Stimulated activated CD4-positive, alpha-beta T cell treated with anti-CD3 and anti-CD28 coated beads, Interleukin-12 subunit alpha, Interleukin-12 subunit beta, amount 100 ng/mL, for 48 hours (primary cell): Measurements from ENCODE around the gene FTSJ1.
A peak's percentile ranks its signal among the peaks of the same experiment; 100 is the strongest.
"Not testable (repeated sequence)": the region's sequence is repeated elsewhere in the genome, so short reads cannot be mapped to it uniquely, and the experiment has no call there.

ENCODE experiments used
- DNase-seq, 3 donors: peaks; one replicate each; pipeline ENCODE4 v3.0.0-alpha.2; 2020; ENCODE audit warnings: low read depth in 2 of 3, low spot score in 1 of 3

The FTSJ1 gene, protein sequence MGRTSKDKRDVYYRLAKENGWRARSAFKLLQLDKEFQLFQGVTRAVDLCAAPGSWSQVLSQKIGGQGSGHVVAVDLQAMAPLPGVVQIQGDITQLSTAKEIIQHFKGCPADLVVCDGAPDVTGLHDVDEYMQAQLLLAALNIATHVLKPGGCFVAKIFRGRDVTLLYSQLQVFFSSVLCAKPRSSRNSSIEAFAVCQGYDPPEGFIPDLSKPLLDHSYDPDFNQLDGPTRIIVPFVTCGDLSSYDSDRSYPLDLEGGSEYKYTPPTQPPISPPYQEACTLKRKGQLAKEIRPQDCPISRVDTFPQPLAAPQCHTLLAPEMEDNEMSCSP

DNA sequence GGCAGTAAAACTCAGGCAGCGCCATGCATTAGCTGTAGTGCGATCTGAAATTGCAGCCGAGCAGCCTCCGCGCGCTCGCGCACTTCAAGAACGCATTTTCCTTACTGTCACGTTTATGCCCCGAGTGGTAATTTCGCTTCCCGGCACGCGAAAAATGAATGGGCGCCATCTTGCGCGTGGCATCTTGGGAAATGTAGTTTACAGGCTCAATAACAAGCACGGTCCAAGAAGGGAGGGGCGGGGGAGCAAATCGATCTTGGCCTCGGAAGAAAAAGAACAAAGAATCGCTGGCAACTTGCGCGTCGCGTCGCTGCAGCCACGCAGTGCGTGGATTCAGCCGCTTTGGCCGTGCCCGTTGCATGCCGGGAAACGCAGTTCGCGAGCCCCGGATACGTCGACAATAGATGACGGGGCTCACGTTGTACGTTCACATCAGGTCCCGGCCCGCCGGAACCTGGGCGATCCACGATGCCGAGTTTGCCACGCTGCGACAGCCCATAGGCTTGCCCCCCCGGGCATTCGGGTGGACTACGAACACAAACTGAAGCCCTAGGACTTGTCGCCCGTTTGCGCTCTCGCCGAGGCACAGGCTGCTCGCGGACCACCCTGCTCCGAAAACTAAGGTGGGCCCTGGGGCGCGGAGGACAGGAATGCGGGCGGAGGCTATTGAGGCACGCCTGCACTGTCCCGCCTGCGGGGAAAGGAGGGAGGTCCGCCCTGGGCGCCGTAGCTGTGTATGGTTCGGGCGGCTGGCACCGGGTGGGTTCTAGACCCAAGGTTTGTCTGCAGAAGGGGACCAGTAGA, at the start of gene FTSJ1:
TSS of gene FTSJ1 (plus strand) at position 426 of the 804 bp plus-strand sequence. CDS start 1,849 bp downstream, outside the sequence.
- DNase-seq: peak; percentile 71 to 79 (median 75)

DNA sequence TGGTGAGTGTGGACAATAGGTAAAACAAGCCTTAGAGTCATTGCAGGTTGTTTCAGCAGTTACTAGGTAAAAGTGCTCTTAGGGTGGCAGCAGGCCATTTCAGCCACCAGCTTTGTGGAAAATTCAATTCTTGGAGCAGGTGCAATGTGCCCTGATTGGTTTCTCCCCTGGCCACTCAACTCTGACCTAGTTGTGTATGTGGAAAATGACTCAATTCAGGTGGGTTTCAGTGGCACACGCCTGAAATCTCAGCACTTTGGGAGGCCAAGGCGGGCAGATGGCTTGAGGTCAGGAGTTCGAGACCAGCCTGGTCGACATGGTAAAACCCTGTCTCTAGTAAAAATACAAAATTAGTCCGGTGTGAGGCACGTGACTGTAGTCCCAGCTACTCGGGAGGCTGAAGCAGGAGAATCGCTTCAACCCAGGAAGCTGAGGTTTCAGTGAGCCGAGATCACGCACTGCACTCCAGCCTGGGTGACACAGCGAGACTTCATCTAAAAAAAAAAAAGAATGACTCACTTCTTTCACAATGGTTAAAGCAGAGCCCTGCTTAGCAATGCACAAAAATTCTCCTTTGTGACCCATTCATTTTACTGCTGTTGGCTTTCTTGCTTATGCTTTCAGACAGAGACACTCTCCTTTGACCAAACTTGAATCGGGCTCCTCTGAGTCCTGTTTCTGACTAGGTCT, 48.8 kb upstream of the FTSJ1 start:
- not testable (repeated sequence) for DNase-seq

DNA sequence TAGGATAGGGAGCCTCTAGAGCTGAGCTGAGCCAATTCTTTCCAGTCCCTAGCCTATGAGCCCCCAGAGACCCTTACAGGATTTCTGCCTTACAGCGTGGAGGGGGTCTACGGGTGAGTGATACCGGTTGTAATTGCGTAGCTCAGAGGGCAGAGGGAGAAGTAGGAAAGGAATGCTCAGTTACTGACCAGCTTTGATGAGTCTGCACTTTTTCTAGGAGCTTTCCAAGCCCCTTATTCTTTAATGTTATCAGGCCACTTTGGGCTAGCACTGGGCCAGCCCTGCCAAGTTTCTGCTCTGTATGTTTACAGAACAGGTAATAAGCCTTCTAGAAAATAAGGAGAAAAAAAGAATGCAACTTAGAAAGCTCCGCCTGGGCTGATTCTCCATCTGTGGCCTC, 46.4 kb upstream of the FTSJ1 start:
- not testable (repeated sequence) for DNase-seq

DNA sequence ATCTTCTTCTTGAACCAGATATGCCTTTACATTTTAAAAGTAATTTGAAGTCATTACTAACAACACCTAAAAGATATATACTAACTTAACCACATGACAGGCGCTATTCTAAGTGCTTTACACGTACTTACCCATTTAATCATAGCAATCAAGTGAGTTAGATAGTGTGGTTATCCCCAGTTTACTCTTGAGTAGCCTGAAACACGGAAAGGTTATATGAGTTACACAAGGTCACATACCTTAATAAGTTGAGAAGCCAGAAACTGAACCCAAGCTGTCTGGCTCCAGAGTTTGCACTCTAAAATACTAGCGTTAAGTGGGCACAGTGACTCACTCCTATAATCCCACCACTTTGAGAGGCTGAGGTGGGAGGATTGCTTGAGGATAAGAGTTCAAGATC, 45.8 kb upstream of the FTSJ1 start:
- not testable (repeated sequence) for DNase-seq

DNA sequence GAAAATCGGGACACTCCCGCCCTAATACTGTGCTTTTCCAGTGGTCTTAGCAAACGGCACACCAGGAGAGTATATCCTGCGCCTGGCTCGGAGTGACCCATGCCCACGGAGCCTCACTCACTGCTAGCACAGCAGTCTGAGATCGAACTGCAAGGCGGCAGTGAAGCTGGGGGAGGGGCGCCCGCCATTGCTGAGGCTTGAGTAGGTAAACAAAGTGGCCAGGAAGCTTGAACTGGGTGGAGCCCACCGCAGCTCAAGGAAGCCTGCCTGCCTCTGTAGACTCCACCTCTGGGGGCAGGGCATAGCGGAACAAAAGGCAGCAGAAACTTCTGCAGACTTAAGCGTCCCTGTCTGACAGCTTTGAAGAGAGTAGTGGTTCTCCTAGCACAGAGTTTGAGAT, 42.3 kb upstream of the FTSJ1 start:
- DNase-seq: not testable (repeated sequence)

DNA sequence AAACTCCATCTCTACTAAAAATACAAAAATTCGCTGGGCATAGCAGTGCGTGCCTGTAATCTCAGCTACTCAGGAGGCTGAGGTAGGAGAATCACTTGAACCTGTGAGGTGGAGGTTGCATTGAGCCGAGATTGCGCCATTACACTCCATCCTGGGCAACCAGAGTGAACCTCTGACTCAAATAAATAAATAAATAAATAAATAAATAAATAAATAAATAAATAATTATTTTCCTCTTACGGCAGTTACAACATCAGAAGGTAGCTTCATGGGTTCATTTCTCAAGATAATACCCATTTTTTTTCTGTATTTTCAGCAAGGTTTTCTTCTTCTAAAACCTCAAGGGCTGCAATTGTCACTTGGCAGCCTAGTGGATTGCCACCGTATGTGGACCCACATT, 28.8 kb upstream of the FTSJ1 start:
- DNase-seq: not testable (repeated sequence)

DNA sequence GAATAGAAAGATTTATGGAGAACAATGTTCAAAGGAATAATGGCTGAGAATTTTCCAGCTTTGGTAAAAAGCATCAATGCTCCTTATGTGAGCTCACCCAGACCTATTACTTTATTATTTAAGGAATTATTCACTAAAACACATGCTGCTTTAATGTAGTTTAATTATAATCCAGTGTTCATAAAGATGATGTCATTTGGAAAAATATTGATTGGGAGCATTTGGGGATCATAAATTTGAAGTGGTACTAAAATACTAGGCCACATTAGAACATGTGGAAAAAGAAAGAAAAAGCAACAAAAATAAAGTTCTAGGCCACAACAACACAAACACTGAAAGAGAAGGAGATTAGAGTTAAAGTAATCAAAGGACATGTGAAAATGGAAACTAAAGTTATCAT, 25.9 kb upstream of the FTSJ1 start:
- DNase-seq: no peak

DNA sequence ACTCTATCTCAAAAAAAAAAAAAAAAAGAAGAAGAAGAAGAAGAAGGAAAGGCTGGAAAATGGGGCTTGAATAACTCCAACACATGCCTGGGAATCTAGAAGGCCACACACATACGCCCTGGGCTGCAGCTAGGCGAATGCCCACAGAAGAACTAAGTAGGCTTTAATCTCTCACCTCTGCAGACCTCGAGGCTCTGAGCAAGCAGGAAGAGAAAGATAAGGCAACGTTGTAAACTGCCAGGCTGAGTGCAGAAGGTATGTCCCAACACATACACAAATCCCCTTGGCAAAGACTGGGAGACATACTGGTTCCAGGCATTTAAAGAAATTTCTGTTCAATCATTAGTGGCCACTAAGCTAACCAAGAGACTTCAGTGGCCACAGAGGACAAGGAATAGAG, 24.3 kb upstream of the FTSJ1 start:
- DNase-seq: no peak

DNA sequence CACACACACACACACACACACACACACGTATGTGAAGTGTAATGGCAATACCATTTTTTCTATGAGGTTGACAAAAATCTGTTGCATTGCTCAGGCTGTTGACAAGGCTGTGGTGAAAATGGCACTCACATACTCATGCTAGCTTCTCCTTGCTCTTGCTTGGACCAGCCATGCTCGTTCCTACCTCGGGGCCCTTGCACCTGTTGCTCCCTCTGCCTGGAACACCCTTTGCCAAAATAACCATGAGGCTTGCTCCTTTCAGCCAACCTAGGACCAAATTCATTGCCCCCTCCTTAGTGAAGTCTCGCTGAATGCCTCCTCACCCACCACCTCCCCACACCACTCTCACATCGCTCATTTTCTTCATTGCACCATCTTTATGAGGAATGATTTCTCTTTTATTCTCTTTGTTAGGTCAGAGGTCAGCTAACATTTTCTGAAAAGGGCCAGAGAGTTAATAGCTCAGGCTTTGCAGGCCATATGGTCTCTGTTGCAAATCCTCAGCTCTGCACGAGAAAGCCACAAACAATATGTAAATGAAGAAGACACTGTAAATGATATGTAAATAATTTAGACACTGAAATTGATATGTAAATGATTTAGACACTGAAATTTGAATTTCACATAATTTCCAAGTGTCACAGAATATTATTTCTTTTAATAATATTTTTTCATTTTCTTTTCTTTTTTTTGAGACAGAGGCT, 19.2 kb upstream of the FTSJ1 start:
- no peak for DNase-seq

DNA sequence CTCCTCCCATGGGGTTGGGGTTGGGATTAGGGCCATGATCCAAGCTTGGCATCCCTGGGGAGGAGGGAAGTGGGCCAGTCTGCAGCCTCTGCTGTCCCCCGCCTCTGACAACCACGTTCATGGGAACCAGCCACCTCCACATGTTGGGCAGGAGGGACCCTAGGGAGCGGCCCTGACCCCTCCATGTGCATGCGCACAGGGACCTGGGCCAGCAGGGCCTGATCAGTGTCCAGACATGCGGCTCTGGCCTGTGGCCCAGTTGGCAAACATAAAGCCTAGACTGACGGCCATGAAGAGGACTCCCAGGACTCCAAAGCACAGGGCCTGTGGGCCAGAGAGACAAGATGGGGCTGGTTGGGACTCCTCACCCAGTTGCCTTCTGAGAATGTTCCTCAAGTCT, 17.3 kb upstream of the FTSJ1 start:
- DNase-seq: no peak

DNA sequence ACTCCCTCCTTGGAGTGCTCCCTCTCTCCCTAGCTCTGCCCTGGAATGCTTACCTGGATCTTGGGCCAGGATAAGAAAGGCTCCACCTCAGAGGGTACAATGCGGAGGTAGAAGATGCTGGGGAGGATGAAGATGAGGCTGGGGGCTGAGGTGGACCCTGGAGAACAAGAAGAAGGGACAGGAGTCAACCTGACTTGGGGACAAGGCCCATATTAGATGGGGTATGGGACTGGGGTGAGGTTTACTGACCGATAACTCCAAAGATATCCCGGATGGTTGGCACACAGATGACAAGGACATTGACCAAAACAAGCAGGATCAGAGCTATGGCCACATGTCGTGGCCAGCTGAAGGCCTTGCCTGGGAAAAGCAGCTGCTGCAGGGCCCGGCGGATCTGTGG, 16.5 kb upstream of the FTSJ1 start:
- no peak for DNase-seq

DNA sequence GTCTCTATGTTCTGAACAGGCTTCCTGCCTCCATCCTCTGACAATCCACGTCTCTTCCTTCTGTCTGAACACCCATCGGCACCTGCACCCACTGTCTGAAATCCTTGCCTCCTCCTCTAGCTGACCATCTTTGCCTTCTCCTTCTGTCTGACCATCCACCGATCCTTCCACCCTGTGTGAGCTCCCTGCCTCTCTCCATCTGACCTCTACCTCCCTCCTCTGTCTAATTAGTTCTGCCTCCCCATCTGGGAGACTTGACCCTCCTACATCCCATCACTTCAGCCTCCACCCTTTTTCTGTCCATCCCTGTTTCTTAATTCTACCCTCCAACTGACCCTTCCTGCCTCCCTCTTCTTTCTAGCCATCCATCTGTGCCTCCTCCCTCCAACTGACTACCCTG, 16.0 kb upstream of the FTSJ1 start:
- no peak for DNase-seq

DNA sequence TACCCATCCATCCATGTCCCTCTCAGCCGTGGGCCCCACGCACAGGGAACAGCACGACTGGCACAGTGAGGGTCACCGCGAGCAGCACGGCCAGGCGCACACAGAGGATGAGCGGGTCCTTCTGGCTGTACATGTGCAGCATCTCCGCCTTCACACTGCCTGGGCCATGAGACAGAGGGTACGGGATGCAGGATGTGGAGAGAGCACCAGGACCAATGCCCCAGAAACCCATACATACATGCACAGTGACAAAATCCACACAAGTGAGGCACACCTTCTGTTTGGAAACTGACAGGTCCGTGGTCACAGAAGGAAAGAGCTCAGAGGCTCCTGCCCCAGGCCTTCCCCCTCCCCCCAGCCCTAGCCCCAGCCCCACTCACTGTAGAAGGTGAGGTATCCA, 15.4 kb upstream of the FTSJ1 start:
- no peak for DNase-seq

DNA sequence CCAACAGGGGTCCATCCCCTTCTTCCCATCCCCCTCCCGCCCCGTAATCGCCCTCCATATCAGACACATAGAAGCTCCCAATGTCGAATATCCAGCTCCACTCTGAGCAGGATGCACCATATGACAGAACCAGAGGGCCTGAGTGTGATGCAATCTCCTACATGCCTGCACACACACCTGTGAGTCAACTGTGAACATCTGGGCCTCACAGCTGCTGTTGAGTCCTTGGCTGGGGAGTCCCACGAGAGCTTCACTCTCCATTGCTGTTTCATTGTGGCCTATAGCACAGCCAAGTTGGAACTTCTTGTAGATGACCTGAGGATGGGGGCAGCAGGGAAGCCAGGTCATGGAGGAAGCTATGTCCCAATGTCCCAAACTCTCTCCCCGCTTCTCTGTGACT, 14.2 kb upstream of the FTSJ1 start:
- no peak for DNase-seq

DNA sequence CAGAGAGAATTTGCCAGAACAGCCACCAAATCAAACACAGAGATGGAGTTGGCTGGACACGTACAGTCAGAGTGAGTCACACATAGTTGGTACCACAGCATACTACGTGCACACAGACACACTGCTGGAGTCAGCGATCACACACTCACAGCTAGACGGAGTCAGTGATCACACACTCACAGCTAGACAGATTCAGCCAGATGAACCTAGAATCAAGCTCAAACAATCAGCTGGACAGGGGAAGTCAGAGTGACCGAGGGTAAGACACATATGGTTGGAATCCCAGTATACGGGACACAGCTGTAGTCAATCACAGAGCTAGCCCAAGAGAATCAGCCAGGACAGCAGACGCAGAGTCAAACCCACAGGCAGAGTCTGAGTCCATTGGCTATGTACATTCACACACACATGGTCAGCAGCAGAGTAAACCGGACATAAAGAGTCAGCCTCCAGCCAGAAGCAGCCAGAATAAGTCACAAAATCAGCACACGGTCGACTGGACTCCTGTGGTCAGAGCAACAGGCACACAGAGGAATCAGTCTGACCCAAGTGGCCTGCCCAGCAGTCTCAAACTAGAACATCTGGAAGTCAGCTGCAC, 10.6 kb upstream of the FTSJ1 start:
- DNase-seq: no peak

DNA sequence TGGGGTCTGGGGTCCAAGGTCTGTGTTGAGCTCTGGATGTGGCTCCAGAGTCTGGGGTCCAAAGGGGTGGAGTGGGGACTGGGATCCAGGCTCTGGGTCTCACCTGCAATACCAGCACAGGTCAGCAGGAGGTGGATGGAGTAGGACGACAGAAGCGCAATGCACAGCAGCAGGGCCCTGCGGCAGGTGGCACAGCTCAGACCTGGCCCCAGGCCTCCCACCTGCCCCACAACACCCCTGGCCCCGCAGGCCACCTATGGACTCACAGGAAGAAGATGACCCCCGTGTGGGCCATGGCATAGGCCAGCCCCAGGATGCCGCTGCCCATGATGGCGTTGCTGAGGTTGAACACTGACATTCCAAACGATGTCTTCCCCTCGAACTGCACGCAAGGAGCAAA, 9.3 kb upstream of the FTSJ1 start:
- peak in 2 of 3 donors; percentile 27 to 45 for DNase-seq

DNA sequence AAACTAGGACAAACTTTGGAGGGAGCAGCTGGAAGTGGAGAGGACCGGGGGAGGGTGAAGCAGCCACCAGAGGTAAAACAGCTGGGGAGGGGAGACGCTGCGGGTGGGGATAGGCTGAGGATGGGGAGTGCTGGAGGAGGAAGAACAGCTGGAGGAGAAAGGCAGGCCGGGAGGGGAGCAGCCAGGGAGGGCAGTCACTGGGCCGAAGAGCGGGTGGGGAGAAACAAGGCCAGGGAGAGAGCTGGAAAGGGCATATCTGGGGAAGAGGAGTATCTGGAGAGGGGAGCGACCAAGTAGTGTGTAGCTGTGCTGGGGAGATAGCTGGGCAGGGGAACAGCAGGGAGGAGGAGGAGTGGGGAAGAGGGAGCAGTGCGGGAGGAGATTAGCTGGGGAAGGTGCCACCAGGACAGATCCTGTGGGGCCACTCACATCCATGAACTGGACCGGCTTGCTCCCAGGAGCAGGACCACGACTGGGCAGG, 8.7 kb upstream of the FTSJ1 start:
- DNase-seq: no peak

DNA sequence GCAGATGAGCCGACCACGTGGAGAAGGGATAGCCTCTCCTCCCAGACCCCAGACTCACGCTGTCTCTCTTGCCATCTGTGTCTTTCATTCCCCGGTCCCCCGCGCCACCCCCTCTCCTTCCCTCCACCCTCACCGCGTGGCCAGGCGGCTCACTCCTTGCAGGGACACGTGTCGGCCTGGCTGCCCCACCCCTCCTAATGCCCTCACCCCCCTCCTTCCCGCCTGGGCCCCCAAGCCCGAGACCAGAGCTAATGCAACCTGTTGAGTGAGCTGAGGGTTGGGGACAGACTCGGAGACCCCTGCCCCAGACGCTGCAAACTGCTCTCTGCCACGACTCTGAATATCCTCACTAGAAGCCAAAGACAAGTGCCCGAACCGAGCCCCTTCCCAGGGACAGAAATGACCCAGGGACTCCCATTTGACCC, 7.7 kb upstream of the FTSJ1 start:
- DNase-seq: peak in 1 of 3 donors; percentile 43

DNA sequence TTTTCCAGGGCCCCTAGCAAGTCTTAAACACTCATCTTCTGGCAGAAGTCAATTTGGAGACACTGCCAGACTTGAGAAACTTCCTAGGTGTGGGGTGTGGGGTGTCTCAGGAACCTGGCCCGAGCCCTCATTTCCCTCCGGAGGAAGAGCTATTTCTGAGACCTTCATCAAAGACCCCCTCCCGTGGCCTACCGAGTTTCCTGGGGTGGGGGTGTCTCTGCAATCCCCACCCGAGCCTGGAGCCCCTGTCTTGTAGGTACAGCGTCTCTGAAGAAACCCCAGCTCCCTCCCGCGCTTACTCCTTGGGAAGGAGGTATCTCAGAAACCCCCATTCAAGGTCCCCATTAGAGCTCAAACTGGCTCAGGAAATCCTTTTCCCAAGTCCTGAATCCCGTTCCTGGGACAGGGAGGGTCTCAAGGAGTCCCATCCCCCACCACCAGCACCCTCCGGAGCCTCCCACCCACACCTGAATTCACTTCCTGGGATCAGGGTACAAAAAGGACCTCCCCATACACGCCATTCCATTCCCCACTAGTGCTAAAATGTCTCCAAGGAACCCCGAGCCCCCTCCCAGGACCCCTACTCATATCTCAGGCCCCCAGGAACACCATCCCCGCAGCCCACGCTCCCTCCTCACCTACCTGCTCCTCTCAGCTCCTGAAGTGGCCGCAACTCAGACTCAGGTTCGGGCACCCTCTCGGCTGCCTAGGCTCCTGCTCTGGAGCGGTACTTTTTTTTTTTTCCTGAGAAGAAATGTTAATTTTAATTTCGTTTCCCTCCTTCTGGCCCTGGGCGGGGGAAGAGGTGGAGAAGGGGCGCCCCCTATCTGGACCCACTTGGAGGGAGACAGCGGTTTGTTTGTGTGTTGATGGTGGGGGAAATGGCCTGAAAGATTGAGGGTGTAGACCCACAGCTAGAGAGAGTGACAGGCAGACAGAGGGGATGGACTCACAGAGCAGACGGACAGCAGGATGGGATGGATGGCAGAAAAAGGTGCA, 7.0 kb upstream of the FTSJ1 start:
- DNase-seq: peak in 1 of 3 donors; percentile 32
